Small intestine (tissue), 7 donors: ENCODE data around the gene PACSIN2. TPM values are rescaled to one million over a fixed set of nuclear protein-coding genes. Genes with fewer than 3 reads are reported as not detected.
"Not testable (repeated sequence)": the region's sequence is repeated elsewhere in the genome, so short reads cannot be mapped to it uniquely, and the experiment has no call there.

ENCODE experiments used
- DNase-seq, 2 donors: peaks; one replicate each; pipeline versions ENCODE4 v3.0.0 to v3.0.0-alpha.2; 2013
- FAIRE-seq: peaks from 2 replicates; lab custom pipeline; 2012; peaks lifted over from hg19 to GRCh38; lab: Jason Lieb, UNC
- H3K27ac ChIP-seq, 3 donors: one replicate each; pipeline ENCODE4 v1.5.1; 2013; ENCODE audit warnings: low read length in 2 of 3, mild to moderate bottlenecking in 2 of 3, control low read depth in 1 of 3, inconsistent platforms in 1 of 3, low read depth in 1 of 3, moderate library complexity in 1 of 3
- H3K27me3 ChIP-seq, 3 donors: one replicate each; pipeline ENCODE4 v1.6.1; 2013; ENCODE audit warnings: low read length in 3 of 3, inconsistent platforms in 1 of 3; ENCODE audit not compliant: control insufficient read depth in 3 of 3, insufficient read depth in 3 of 3
- H3K36me3 ChIP-seq, 3 donors: one replicate each; pipeline ENCODE4 v1.6.1; 2013; ENCODE audit warnings: low read length in 3 of 3, inconsistent platforms in 1 of 3, low read depth in 1 of 3, mild to moderate bottlenecking in 1 of 3, moderate library complexity in 1 of 3; ENCODE audit not compliant: control insufficient read depth in 3 of 3, insufficient read depth in 2 of 3
- H3K4me1 ChIP-seq, 3 donors: one replicate each; pipeline ENCODE4 v1.6.1; 2013; ENCODE audit warnings: low read length in 2 of 3, inconsistent platforms in 1 of 3, low read depth in 1 of 3, mild to moderate bottlenecking in 1 of 3, moderate library complexity in 1 of 3; ENCODE audit not compliant: control insufficient read depth in 3 of 3, insufficient read depth in 2 of 3
- H3K4me3 ChIP-seq, 3 donors: one replicate each; pipeline ENCODE4 v1.5.1; 2013; ENCODE audit warnings: low read length in 3 of 3, control low read depth in 1 of 3, inconsistent platforms in 1 of 3, low read depth in 1 of 3, mild to moderate bottlenecking in 1 of 3, moderate library complexity in 1 of 3
- H3K9me3 ChIP-seq, 2 donors: one replicate each; pipeline ENCODE4 v1.6.1; 2013; ENCODE audit warnings: low read depth in 1 of 2, low read length in 1 of 2; ENCODE audit not compliant: control insufficient read depth in 2 of 2, insufficient read depth in 1 of 2
- WGBS, 3 donors: extraction: QIAGEN DNeasy Blood & Tissue Kit; methylation state at CpG; one replicate each; pipeline ENCODE4 v1.1.7; 2013; 5-methylcytosine and 5-hydroxymethylcytosine counted together
- polyA plus RNA-seq, 4 donors: library from polyadenylated mRNA; stranded (reverse) in 3 of 4; unstranded in 1 of 4; fragments of 200-250 nt in 3 of 4; fragments of 120-200 nt in 1 of 4; gene quantifications; one replicate each; pipeline versions ENCODE4 v1.2.1 to v1.2.3, GENCODE V29; 2013
- donor health status: healthy with polysubstance abuse.
- donor health status: control.
- donor health status: control.
- donor health status: Bipolar disorder and iron deficiency.
- donor health status: healthy.

PACSIN2 gene
- polyA plus RNA-seq, 4 donors: 28.9 to 53.3 (median 45.2) TPM

DNA sequence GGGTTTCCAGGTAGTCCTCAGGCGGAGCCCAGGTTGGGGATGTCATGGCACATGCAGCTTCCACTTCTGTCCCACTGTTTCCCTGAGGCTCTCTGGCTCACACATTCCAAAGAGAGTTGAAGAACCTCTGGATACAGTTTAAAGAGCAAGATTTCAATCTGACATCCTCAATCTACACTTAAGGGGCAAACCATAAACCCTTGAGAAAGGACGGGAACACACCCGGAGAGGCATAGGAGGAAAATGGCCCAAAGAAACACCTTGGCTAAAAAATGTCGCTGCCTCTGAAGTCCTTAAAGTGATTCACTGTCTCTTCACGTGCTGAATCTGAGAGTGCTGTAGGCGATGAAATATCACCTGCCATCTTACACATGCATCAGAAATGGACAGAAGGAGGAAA lies 87.0 kb downstream of the PACSIN2 start:
- FAIRE-seq (no peak), DNase-seq (no peak)
- H3K4me3 ChIP-seq: no peak overlapping the region
- WGBS, 3 donors: 80 to 96% (median 92%) methylated on average over 6 of the region's 6 CpGs
- H3K27ac ChIP-seq: no peak overlapping the region
- H3K36me3 ChIP-seq: peaks cover 0 to 24% (median 0%) of the 10 kb centered on the region in 3 donors
- H3K4me1 ChIP-seq: peaks cover 0 to 18% (median 13%) of the 10 kb centered on the region in 3 donors
- H3K27me3 ChIP-seq: no peaks in the 10 kb centered on the region
- H3K9me3 ChIP-seq: no peaks in the 10 kb centered on the region

GRCh38 chr22:42926768-42927167 lies 88.2 kb downstream of the PACSIN2 start:
- Histone ChIP-seq H3K27ac (no peak overlapping the region), H3K4me3 (no peak overlapping the region), H3K27me3 (no peaks in the 10 kb centered on the region), H3K36me3 (peaks cover 0 to 21% (median 0%) of the 10 kb centered on the region in 3 donors), H3K9me3 (no peaks in the 10 kb centered on the region), H3K4me1 (peaks cover 4 to 25% (median 15%) of the 10 kb centered on the region in 3 donors)
- FAIRE-seq (no peak), DNase-seq (no peak)
- 67 to 83% (median 70%) methylated on average over 5 of the region's 5 CpGs for WGBS, 3 donors

GRCh38 chr22:42926104-42926503 lies 88.8 kb downstream of the PACSIN2 start:
- DNase-seq: no peak
- H3K4me1 ChIP-seq: peaks cover 4 to 22% (median 15%) of the 10 kb centered on the region in 3 donors

DNA sequence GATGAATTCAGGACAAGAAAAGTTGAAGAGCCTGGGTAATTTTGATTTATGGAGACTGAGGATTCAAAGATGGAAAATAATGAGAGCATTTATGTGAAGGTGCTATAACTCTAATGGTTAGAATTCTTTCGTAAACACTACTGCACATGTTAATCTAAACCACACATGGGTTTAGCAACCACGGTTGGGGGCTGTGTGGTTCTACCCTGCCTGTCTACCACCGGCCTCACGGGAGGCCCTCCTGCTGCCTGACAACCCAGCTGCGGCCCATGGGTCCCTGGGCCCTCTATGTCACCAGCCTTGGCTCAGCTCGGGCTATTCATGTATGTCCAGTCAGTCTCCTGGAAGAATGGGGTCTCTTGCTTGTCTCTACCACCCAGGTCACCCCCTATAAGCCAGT lies 89.4 kb downstream of the PACSIN2 start:
- Histone ChIP-seq H3K27me3 (no peaks in the 10 kb centered on the region), H3K36me3 (peaks cover 0 to 16% (median 0%) of the 10 kb centered on the region in 3 donors), H3K4me3 (no peak overlapping the region), H3K9me3 (no peaks in the 10 kb centered on the region), H3K4me1 (peaks cover 4 to 20% (median 11%) of the 10 kb centered on the region in 3 donors), H3K27ac (peak overlapping the region in 1 of 3 donors; percentile 33)
- no peak for DNase-seq
- 61 to 86% (median 77%) methylated on average over 6 of the region's 6 CpGs for WGBS, 3 donors
- no peak for FAIRE-seq

More at GRCh38 chr22:42926104-42926503, 88.8 kb downstream of the PACSIN2 start:
- 56 to 58% (median 58%) methylated on average over 4 of the region's 4 CpGs for WGBS, 3 donors
- Histone ChIP-seq H3K27me3 (no peaks in the 10 kb centered on the region), H3K4me3 (no peak overlapping the region), H3K36me3 (peaks cover 0 to 18% (median 0%) of the 10 kb centered on the region in 3 donors), H3K9me3 (no peaks in the 10 kb centered on the region), H3K27ac (peak overlapping the region in 1 of 3 donors; percentile 33)
- FAIRE-seq: no peak

GRCh38 chr22:42925031-42925430 lies 89.9 kb downstream of the PACSIN2 start:
- not testable (repeated sequence) for H3K9me3 ChIP-seq, DNase-seq, FAIRE-seq, H3K27me3 ChIP-seq, H3K4me3 ChIP-seq, H3K27ac ChIP-seq
- 94 to 96% (median 95%) methylated on average over 10 of the region's 10 CpGs for WGBS, 3 donors
- H3K4me1 ChIP-seq: peaks cover 4 to 20% (median 8%) of the 10 kb centered on the region in 3 donors
- peaks cover 0 to 19% (median 0%) of the 10 kb centered on the region in 3 donors for H3K36me3 ChIP-seq

DNA sequence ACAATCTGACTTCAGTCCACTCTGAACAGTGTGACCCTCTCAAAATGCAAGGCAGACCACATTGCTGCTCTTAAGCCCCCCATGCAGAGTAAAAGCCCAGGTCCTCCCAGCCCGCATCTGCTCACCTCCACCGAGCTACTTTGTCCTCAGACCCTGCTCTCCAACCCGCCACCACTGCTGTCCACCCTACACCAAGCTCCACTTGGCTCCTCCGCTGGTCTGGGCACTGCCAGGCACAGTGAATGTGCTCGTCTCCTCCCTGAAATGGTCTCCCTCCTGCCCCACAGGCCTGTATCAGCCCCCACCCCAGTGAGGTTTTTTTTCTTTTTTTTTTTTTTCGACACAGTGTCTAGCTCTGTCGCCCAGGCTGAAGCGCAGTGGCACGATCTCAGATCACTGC lies 90.5 kb downstream of the PACSIN2 start:
- WGBS, 3 donors: 94 to 95% (median 94%) methylated on average over 9 of the region's 9 CpGs
- Histone ChIP-seq H3K9me3 (no peaks in the 10 kb centered on the region), H3K27ac (no peak overlapping the region), H3K4me3 (no peak overlapping the region), H3K36me3 (peaks cover 0 to 19% (median 0%) of the 10 kb centered on the region in 3 donors), H3K4me1 (peaks cover 4 to 16% (median 6%) of the 10 kb centered on the region in 3 donors), H3K27me3 (no peaks in the 10 kb centered on the region)
- DNase-seq (no peak), FAIRE-seq (no peak)

- H3K36me3 ChIP-seq: peaks cover 0 to 15% (median 0%) of the 10 kb centered on the region in 3 donors
- peaks cover 4 to 11% (median 6%) of the 10 kb centered on the region in 3 donors for H3K4me1 ChIP-seq
- DNase-seq (peak in 1 of 2 donors; percentile 53), FAIRE-seq (no peak)
- WGBS, 3 donors: 33 to 71% (median 52%) methylated on average over 13 of the region's 13 CpGs
- H3K27ac ChIP-seq: peak overlapping the region in 2 of 3 donors; percentile 37 to 77
- no peaks in the 10 kb centered on the region for H3K9me3 ChIP-seq
- no peaks in the 10 kb centered on the region for H3K27me3 ChIP-seq
- H3K4me3 ChIP-seq: no peak overlapping the region
These were observed 92.4 kb downstream of the PACSIN2 start for GRCh38 chr22:42922374-42923191.

DNA sequence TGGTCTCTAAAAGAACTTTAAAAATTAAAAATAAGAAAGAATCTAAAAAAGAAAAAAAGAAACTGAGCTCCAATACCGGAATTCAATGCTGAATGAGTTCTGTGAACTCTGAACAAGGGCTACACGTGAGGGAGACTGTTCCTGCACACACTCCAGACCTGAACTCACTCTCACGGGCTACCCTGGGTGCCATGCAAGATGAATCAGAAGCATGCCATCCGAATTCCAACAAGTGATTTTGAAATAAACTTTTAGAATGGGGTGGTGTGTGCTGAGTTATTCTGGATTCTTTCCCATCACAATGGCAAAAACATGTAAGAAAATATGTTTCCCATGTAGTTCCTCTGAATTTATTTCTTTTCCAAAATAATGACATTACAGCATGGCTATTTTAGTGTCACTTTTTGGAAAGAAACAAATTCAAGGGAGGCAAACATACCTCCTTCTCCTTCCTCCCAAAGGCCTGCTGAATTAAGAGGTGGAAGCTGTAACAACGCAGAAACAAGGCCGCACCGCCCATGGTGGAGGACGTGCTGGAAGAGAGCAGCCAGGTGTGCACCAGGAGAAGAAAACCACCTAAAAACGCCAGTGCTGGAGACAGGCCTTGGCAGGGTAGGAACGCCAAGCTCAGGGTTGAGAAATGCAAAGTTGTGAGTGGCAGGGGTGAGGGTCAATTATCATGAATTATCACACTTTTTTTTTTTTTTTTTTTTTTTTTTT lies 94.7 kb downstream of the PACSIN2 start:
- WGBS, 3 donors: 78 to 80% (median 79%) methylated on average over 10 of the region's 10 CpGs
- no peak for FAIRE-seq
- H3K36me3 ChIP-seq: peaks cover 0 to 8% (median 0%) of the 10 kb centered on the region in 3 donors
- H3K4me3 ChIP-seq: no peak overlapping the region
- H3K4me1 ChIP-seq: peaks cover 4 to 14% (median 6%) of the 10 kb centered on the region in 3 donors
- H3K27me3 ChIP-seq: no peaks in the 10 kb centered on the region
- no peak for DNase-seq
- no peaks in the 10 kb centered on the region for H3K9me3 ChIP-seq
- H3K27ac ChIP-seq: no peak overlapping the region
